ENCODE data around the gene LRIG3. TPM values are rescaled to one million over a fixed set of nuclear protein-coding genes. Genes with fewer than 3 reads are reported as not detected.

LRIG3 gene
- total and polyA plus RNA-seq, 4 donors = 6.5 to 111 (median 22.1) TPM

- no peak overlapping the region for H3K27ac ChIP-seq (ENCODE audit: low read depth in 1 of 2, low read length in 1 of 2)
- H3K4me1 ChIP-seq (ENCODE audit: control insufficient read depth in 5 of 5, insufficient read depth in 5 of 5, low read length in 5 of 5) = no peaks in the 10 kb centered on the region
- WGBS, 2 donors = 83 to 85% methylated on average over 3 of the region's 3 CpGs
- DNase-seq (no peak), ATAC-seq (ENCODE audit: insufficient read depth, low FRiP score) (no peak)
- no peaks in the 10 kb centered on the region for H3K9me3 ChIP-seq (ENCODE audit: control insufficient read depth in 4 of 4, insufficient read depth in 3 of 4, low read length in 3 of 4)
- H3K4me3 ChIP-seq = no peak overlapping the region
- no peak for TF ChIP-seq CTCF (IDR thresholded peaks at IDR 0.05; ENCODE audit: control extremely low read depth, extremely low read depth)
- no peaks in the 10 kb centered on the region for H3K27me3 ChIP-seq (ENCODE audit: control insufficient read depth in 3 of 3, insufficient read depth in 3 of 3, low read length in 2 of 3)
- H3K9ac ChIP-seq (ENCODE audit: insufficient read depth in 1 of 2, low read length in 2 of 2) = no peak overlapping the region
- no peaks in the 10 kb centered on the region for H3K36me3 ChIP-seq (ENCODE audit: control insufficient read depth in 4 of 4, insufficient read depth in 4 of 4, low read length in 4 of 4)
Observed at GRCh38 chr12:58850826-58851225, 69.5 kb downstream of the LRIG3 start.

GRCh38 chr12:58847901-58848600 lies 72.3 kb downstream of the LRIG3 start:
- ATAC-seq (ENCODE audit: insufficient read depth, low FRiP score) (no peak), DNase-seq (no peak)
- Histone ChIP-seq H3K27ac (ENCODE audit: low read depth in 1 of 2, low read length in 1 of 2) (no peak overlapping the region), H3K4me1 (ENCODE audit: control insufficient read depth in 5 of 5, insufficient read depth in 5 of 5, low read length in 5 of 5) (no peaks in the 10 kb centered on the region), H3K36me3 (ENCODE audit: control insufficient read depth in 4 of 4, insufficient read depth in 4 of 4, low read length in 4 of 4) (no peaks in the 10 kb centered on the region), H3K9ac (ENCODE audit: insufficient read depth in 1 of 2, low read length in 2 of 2) (no peak overlapping the region), H3K9me3 (ENCODE audit: control insufficient read depth in 4 of 4, insufficient read depth in 3 of 4, low read length in 3 of 4) (no peaks in the 10 kb centered on the region), H3K4me3 (no peak overlapping the region), H3K27me3 (ENCODE audit: control insufficient read depth in 3 of 3, insufficient read depth in 3 of 3, low read length in 2 of 3) (no peaks in the 10 kb centered on the region)
- TF ChIP-seq CTCF (IDR thresholded peaks at IDR 0.05; ENCODE audit: control extremely low read depth, extremely low read depth) = no peak
- 44 to 47% methylated on average over 5 of the region's 5 CpGs for WGBS, 2 donors

- TF ChIP-seq CTCF (IDR thresholded peaks at IDR 0.05; ENCODE audit: control extremely low read depth, extremely low read depth) = no peak
- WGBS, 2 donors = 91 to 97% methylated on average over 4 of the region's 4 CpGs
- no peaks in the 10 kb centered on the region for H3K36me3 ChIP-seq (ENCODE audit: control insufficient read depth in 4 of 4, insufficient read depth in 4 of 4, low read length in 4 of 4)
- peaks cover 0 to 3% (median 0%) of the 10 kb centered on the region in 4 donors for H3K9me3 ChIP-seq (ENCODE audit: control insufficient read depth in 4 of 4, insufficient read depth in 3 of 4, low read length in 3 of 4)
- H3K9ac ChIP-seq (ENCODE audit: insufficient read depth in 1 of 2, low read length in 2 of 2) = no peak overlapping the region
- no peaks in the 10 kb centered on the region for H3K27me3 ChIP-seq (ENCODE audit: control insufficient read depth in 3 of 3, insufficient read depth in 3 of 3, low read length in 2 of 3)
- ATAC-seq (ENCODE audit: insufficient read depth, low FRiP score) (no peak), DNase-seq (no peak)
- no peak overlapping the region for H3K4me3 ChIP-seq
- H3K27ac ChIP-seq (ENCODE audit: low read depth in 1 of 2, low read length in 1 of 2) = no peak overlapping the region
- peaks cover 0 to 5% (median 0%) of the 10 kb centered on the region in 5 donors for H3K4me1 ChIP-seq (ENCODE audit: control insufficient read depth in 5 of 5, insufficient read depth in 5 of 5, low read length in 5 of 5)
Observed at GRCh38 chr12:58844161-58844560, 76.1 kb downstream of the LRIG3 start.
